Fibroblast of skin of left biceps (primary cell): ENCODE results near the gene FBXO38.
A peak's percentile ranks its signal among the peaks of the same experiment; 100 is the strongest.
"Not testable (repeated sequence)": the region's sequence is repeated elsewhere in the genome, so short reads cannot be mapped to it uniquely, and the experiment has no call there.

Experiments used
- DNase-seq, 2 experiments: peaks; one replicate each; pipeline ENCODE4 v3.0.0-alpha.2; 2013; ENCODE audit warnings: low read depth in 2 of 2

The FBXO38 gene

DNA sequence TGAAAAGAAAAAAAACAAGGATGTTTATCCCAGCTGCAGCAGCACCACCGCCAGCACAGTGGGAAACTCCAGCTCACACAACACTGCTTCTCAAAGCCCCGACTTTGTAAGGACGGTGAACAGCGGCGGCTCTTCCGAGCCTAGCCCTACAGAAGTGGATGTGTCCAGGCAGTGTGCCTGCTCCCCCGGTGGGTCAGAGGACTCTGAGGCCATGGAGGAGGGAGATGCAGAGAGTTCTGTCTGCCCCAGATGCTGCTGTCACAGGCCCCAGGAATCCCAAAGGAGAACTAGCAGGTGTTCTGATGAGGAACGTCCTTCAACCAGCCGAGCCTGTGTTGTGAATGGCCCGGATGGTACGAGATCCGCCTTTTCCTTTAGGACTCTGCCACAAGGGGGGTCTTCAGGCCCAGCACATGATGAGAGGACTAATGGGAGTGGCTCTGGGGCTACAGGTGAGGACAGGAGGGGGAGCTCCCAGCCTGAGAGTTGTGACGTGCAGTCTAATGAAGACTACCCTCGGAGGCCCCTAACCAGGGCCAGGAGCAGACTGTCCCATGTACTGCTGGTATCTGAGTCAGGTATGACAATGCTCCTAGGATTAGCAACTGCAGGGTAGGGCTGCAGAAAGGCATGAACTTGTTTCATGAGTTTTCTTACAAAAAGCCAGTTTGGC is 43.7 kb downstream of the FBXO38 start:
- DNase-seq, result no peak

DNA sequence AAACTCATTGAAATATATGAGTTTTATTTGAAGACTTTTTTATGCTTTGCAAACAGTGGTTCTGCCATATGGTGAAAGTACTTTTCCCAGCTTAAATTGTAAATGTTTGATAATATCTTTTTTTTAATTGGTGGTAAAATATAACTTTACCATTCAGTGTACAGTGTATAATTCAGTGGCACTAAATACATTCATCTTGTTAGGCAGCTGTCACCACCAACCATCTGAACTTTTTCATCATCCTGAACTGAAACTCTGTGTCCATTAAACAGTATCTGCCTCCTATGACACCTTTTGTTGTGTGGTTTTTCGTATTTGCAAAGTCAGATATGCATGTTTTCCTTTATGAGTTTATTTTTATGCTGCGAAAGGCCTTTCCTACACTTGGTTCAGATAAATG is 45.1 kb downstream of the FBXO38 start:
- DNase-seq, result no peak

DNA sequence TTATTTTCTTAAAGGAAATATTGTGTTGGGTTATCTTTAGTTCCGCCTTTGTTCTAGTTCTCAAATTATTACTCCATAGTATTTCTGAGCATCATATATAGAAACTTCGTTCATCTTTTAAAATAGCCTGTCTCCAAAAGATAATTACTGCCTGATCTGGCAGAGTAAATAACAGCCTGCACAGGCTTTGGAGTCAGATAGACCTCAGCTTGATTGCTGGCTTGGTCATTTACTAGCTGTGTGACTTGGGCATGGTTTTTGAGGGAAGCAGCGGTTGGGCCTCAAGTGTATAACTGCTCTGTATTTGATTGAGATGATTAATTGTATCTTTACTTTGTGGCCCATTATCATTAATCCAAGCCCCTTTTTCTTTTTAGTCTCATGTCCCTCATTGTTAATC is 50.1 kb downstream of the FBXO38 start:
- DNase-seq, result no peak

DNA sequence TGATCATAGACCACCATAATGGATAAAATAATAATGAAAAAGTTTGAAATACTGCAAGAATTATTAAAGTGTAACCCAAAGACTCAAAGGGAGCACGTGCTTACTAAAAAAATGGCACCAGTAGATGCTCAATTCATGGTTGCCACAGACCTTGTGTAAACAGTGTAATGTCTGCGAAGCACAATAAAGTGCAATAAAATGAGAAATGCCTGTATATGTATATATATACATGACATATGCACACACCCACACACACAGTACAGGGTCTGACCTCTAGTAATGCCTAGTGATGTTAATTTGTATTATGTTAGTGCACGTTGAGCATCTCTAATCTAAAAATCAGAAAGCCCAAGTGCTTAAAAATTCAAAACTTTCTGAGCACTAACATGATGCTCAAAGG is 52.3 kb downstream of the FBXO38 start:
- no peak for DNase-seq

DNA sequence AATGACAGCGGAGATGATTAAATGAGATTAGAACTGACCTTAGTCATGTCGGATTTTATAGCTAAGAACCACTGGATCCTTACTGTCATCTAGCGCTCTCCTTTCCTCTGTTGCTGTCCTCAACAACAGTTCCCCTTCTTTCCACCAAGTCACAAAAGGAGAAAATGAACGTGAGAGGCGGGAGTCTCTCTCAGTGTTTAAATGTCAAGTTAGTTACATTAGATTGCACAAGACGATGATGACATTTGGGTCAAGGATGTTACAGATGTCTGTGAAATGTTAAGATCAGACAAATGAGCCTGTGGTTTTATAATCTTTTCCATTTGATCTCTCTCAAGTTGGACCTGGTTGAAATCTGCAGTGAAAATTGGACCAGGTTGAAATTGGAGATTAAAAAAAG is 53.5 kb downstream of the FBXO38 start:
- DNase-seq, result no peak

DNA sequence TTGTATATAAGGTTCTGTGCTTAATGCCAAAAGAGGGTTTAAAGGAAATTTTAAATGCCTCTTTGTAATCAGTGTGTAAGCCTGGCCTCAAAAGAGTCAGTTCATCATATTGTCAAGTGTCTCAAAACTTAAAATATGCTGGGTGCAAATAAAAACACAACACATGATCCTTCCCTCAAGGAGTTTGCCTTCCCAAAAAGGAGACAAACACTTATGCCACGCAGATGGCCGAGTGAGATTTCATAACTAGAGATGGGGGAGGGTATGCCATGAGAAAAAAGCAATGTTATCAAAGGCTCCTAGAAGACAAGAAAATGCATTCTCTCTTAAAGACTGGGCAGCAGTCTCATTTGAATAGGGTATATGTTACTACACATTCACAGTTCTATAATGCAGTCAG is 55.2 kb downstream of the FBXO38 start:
- DNase-seq, result no peak

DNA sequence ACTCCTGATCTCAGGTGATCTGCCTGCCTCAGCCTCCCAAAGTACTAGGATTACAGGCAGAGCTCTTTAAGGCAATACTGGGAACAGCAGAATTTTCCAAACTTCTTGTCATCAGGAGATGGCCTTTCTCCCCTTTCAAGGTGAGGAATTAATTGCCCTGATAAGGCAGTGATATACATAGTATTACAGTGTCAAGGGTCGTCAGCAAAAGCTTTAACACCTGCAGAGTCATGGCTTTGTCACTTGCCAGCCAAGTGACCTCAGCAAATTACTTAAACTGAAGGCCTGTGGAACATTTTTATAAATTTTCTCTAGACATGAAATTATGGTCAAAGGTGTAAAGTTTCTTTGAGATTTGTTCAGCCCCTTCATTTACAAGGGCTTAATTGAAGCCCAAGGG is 59.5 kb downstream of the FBXO38 start:
- no peak for DNase-seq

DNA sequence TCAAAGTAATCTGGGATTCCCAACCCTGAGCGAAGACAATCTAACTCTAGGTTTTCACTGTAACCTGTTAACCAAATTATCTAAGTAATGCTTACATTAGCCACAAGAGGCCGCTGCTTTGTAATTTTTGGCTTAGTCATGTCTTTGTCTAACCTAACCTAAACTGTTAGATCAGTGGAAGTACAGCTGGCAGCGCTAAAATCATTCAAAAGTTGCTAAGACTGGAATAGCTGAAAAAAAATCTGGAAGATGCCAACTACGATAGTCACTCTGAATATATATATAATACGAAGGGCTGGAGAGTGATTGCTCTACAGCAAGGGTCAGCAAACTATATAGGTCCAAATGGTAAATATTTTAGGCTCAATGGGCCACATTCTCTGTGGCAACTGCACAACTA is 60.2 kb downstream of the FBXO38 start:
- DNase-seq, result peak; percentile 26 to 29

DNA sequence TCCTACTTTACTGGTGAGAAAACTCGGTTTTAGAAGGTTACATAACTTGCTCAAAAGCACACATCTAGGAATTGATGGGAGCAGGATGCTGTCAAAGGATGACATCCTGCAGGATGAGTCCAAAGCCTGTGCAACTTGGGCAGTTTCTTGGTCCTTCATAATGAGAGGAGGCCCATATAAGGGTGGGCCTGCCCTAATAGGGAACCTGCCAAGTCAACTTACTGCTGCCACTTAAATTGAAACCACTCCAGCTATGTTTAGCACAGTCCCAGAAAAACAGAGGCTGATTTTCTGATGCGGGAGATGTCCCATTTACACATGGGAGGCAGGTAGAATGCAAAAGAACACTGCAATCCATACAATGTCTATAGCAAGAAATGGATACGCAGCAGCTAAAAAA is 61.8 kb downstream of the FBXO38 start:
- DNase-seq, result no peak

DNA sequence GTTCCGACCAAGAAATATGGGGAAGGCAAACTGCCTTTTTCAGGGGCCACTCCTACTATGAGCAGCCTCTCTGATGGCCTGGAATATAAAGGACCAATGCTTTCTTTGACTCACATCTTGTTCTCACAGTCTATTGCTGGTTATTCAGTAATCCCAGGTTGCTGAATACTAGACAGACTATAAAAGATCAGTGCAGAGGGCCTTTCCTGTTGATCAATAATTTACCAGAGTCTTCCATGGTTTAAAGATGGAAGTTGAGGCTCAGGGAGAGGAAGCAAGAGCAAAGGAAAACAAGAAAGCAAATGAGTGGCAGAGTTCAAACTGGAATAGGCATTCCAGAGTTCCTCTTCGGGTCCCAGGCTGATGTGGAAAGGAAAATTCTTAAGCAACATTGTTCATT is 62.9 kb downstream of the FBXO38 start:
- DNase-seq, result no peak

DNA sequence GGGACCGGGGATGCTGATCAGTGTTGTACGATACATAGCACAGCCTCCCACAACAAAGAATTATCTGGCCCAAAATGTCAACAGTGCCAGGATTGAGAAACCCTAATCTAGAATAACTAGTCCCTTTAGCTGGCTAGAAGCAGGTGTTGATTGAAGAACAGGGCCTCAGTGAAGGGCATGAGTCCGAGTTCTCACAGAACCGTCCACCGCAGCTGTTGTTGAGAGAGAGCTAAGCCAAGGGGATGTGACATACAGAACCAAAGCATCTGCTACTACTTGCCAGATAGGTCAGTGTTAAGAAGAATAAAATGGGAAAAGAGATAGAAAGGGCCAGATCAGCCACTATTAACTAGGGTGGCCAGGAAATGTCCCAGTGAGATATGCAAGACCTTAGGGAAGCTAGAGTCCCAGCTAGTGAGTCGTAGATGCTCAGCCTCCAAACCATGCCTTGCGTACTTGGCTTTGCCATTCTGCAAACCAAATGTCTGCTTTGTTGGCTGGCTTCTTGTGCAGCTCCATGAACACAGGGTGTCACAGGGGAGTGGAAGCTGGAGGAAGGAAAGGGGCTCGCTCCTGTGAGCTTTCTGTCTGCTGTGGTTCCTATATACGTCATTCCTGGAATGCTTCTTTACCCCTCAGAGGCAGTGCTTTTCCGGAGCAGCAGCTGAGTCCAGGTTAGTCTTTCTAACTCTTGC is 68.9 kb downstream of the FBXO38 start:
- DNase-seq, result no peak

DNA sequence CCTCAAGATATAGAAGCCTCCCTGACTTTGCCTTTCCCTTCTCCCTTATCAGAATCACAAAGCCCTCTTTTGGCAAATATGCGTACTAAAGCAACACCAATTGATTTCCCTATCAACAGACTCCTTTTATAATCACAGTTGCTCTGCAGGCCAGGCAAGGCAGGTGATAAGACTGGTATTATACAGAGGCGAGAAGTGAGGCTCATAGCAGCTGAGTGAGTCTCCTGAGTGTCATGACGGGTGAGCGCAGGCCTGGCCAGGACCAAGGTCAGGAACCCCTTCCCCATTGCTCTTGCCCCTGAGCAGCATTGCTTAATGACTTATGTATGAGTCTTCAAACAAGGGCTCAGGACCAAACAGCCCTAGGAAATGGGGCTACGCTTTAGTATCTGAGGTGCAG is 70.8 kb downstream of the FBXO38 start:
- no peak for DNase-seq

DNA sequence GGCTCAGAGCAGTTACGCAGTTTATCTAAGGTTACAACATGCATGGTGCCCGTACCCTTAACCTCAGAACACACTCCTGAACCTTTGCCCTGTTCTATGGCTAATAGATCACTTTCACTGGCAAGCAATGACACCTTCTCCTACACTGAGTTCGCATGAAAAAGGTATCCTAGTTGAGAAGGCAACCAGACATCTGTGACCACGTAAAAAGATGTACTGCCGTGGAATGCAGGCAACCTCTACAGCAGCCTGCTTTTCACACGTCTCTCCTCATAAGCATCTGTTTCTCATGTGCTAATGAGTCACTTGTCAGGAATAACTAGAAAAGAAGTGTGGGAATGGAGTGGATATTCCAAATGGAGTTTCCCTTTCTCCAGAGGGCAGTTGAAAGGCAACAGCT is 71.4 kb downstream of the FBXO38 start:
- peak; percentile 6 to 15 for DNase-seq

DNA sequence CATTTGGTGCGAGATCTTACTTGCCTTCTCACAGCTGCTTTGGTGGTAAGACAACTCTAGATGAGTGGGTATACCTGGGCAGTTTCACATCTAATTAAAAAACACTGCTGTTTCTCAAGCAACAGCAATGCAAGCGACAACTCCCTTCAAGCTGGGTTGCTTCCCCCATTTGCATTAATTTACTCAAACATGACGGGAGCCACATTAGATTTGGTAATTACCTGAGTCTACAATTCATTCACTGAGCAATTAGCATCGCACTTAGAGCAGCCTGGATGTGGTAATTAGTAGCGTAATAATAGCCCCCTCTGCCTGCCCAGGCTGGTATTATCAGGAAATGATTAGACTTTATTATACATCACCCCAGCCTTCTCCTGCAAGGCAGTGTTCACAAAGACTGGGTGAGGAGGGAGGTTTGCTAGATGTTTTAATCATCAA is 73.4 kb downstream of the FBXO38 start:
- DNase-seq, result no peak

DNA sequence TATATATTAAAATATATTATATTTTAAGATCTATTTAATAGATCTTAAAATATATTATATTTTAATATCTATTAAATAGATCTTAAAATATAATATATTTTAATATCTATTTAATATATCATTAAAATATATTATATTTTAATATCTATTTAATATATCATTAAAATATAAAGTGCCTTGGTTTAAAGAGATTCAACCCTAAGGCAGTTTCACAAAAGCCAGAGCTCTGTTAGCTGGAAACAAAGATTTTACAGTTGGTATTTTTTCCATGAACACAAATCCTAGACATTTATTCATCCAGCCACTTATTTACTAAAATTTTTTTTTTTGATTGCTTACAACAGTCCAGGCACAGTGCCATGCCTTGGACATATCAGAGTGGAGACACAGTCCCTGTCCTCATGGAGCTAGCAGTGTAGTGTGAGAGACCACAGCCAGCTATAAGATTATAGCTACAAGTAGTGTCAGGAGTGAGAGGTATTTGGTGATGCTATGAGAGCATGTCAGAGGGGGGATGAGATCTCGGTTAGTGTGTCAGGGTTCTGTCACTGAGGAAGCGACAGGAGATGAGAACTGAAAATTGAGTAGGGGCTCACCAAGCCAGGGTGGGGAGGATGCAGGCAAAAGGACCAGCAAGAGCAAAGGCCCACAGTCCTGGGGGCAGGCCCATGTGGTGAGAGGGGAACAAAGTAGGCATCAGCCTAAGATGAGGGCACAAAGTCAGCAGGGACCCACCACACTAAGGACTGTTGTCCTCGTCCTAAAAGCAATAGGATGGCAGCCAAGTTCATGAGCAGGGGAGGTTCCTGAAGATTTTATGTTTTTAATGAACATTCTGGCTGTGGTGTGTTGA is 74.5 kb downstream of the FBXO38 start:
- no peak for DNase-seq

DNA sequence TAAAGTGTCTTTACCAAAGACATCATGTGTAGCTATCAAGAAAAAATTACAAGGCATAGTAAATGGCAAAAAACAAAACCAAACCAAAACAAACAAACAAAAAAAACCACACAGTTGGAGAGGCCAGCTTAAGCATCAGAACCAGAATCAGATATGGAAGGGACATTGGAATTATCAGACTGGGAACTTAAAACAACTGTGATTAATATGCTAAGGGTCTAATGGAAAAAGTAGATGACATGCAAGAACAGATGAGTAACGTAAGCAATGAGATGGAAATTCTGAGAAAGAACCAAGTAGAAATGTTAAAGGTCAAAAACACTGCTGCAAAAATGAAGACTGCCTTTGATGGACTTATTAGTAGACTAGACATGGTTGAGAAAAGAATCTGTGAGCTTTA is 75.9 kb downstream of the FBXO38 start:
- DNase-seq, result no peak

DNA sequence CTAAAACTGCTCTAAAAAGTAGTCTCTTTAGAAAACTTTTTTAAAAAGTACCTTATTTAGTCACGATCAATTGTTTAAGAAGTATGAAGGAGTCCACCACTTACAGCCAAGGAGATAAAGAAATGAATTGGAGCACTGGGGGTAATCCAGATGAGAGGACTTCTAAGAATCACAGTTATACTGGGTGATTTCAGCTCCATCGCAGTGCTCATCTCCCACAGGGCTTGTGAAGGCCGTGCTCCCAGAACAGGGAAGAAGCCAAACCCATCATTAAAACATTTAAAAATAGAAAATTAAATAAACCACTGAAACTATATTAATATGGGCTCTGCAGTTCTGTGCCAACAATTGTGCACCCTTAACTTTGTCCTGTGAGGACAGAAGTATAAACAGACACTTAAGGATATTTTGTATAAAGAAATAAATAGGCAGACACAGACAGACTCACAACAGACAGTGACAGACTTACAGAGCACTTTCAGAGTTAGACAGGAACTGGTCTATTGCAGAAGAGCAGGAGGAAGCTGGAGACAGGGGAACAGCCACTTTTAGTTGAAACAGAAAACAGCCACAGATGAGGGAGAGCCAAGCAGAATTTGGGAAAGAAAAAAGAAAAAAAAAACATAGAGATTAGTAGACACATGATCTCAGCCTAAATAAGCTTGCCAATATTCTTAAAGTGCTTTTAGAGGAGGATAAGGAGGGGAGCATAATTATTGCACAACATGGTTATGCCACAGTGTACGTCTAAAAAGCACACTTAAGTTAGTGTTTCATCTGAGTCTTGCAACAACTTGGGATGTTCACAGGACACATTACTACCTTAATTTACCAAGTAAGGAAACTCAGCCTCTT is 81.8 kb downstream of the FBXO38 start:
- DNase-seq, result no peak

DNA sequence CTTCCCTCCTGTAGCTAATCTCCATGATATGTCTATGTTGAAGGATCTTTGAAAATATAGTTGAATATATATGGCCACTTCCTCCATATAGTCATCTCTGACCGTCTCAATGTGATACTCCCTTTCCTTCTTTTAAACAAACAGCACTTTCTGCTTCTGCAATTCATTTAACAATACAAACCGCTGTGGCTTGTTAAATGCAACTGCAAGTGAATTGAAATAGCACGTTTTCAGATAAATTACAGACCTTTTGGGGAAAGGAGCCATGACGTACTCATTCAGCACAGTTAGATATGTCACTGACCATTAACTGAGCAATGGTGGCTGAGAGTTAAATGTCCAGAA is 82.5 kb downstream of the FBXO38 start:
- no peak for DNase-seq

DNA sequence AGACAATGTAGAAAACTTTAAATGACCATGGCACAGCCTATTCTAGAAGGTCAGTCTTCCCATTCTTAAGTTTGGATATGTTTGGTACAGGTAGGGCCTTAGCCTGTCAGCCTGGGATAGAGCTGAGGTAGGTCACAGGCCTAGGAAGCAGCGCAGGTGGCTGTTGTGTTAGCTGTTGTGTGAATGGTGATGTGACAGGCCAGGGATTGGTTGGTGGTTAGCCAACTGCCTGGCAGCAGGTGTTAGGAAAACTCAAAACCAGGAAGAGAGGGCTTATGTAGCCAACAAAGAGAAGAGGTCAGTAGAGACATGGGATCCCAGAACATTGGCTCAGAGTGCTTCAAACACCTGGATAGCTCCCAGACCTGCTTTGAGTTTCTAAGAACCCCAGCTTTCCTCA is 84.2 kb downstream of the FBXO38 start:
- DNase-seq, result no peak

DNA sequence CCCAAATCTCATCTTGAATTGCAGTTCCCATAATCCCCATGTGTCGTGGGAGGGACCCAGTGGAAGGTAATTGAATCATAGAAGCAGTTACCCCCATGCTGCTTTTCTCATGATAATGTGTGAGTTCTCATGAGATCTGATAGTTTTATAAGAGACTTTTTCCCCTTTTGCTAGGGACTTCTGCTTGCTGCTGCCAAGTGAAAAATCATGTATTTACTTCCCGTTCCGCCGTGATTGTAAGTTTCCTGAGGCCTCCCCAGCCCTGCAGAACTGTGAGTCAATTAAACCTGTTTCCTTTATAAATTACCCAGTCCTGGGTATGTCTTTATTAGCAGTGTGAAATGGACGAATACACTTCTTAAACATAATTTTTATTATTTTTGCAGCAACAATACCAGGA is 85.0 kb downstream of the FBXO38 start:
- not testable (repeated sequence) for DNase-seq

DNA sequence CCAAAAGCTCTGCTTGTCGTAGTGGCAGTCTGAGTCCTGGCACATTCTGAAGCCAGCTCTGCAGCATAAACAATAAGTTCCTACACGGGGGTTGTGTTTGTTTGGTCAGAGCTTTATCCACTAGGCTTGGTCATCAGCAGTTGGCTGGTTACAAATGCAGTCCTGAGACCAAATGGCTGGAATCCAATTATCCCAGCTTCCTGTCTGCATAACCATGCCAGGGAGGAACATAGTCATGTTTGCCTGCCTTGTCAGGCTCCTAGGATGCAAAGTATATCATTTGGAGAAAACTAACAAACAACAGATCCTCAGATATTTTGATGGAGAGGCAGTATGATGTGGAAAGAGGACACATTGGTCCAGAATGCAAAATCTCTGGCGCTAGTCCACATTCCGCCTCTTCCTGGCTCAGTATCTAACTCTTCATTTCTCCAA is 85.8 kb downstream of the FBXO38 start:
- DNase-seq, result no peak

DNA sequence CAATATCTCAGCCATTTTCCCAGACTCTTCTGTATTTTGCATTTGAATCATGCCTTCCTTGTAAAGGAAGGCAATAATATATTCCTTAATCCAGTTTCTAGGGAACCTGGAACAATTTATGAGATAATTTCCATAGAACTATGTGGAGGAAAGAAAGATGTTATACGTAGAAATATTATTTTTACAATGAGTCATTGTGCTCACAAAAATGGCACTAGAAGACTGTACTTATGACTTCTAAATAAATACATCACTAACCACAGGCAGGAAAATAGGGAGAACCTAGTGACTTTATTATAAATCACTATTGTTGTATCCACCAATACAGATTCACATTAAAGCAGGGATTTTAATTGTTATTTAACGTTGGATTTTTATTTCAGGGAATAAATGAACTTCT is 87.6 kb downstream of the FBXO38 start:
- no peak for DNase-seq
